Measurements from ENCODE around the gene NAB2.
A peak's percentile ranks its signal among the peaks of the same experiment; 100 is the strongest.

NAB2 gene

DNA sequence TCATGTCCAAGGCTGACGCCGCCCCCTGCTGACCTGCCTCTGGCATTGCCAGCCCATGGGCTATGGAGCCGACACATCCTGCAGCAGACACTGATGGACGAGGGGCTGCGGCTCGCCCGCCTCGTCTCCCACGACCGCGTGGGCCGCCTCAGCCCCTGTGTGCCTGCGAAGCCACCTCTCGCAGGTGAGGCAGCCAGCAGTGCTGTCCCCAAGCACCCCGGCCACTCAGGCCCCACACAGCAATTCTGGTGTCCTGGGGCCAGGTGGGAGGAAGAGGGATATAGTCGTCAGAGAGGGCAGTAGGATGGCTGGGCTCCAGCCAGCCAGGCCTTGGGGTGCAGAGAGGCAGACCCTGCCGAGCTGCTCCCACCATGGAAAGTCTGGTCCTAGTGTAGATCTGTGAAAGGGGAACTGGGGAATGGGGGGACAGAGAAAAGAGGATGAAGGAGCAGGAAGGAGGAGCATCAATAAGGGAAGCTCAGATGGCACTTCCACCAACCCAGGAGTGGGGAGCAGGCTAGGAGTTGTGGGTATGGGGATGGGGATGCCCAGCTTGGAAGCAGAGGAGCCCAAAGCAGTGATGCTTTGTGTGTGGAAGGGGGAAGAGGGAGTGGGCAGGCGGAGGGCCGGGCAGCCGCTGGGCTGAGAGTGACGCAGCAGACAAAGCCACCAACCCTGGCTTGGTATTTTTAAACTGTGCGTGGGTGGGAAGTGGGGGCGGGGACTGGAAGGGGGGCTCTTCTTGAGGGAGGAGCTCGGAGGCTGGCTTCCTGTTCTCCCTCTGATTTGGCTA lies 4.7 kb downstream of the NAB2 start (continued):
- no peak for TF ChIP-seq ZNF121 (tag by site-specific recombination; IDR thresholded peaks at IDR 0.05)
- peak; percentile 86 for TF ChIP-seq ZFHX2 (tag by site-specific recombination; conservative IDR thresholded peaks at IDR 0.05)
- TF ChIP-seq HOXD13 (CRISPR knock-in tag; IDR thresholded peaks at IDR 0.05; ENCODE audit: borderline replicate concordance), result no peak
- no peak for TF ChIP-seq GLIS1 (tag by site-specific recombination; IDR thresholded peaks at IDR 0.05)
- TF ChIP-seq, protein P1, sequence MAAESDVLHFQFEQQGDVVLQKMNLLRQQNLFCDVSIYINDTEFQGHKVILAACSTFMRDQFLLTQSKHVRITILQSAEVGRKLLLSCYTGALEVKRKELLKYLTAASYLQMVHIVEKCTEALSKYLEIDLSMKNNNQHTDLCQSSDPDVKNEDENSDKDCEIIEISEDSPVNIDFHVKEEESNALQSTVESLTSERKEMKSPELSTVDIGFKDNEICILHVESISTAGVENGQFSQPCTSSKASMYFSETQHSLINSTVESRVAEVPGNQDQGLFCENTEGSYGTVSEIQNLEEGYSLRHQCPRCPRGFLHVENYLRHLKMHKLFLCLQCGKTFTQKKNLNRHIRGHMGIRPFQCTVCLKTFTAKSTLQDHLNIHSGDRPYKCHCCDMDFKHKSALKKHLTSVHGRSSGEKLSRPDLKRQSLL (tag by site-specific recombination; IDR thresholded peaks at IDR 0.05), result peak; percentile 82
- TF ChIP-seq ZNF2 (tag by site-specific recombination; IDR thresholded peaks at IDR 0.05), result peak; percentile 46; the same call in 1 of the 2 replicates
- TF ChIP-seq GLI2 (tag by site-specific recombination; IDR thresholded peaks at IDR 0.05; ENCODE audit: borderline replicate concordance, low read depth), result no peak

DNA sequence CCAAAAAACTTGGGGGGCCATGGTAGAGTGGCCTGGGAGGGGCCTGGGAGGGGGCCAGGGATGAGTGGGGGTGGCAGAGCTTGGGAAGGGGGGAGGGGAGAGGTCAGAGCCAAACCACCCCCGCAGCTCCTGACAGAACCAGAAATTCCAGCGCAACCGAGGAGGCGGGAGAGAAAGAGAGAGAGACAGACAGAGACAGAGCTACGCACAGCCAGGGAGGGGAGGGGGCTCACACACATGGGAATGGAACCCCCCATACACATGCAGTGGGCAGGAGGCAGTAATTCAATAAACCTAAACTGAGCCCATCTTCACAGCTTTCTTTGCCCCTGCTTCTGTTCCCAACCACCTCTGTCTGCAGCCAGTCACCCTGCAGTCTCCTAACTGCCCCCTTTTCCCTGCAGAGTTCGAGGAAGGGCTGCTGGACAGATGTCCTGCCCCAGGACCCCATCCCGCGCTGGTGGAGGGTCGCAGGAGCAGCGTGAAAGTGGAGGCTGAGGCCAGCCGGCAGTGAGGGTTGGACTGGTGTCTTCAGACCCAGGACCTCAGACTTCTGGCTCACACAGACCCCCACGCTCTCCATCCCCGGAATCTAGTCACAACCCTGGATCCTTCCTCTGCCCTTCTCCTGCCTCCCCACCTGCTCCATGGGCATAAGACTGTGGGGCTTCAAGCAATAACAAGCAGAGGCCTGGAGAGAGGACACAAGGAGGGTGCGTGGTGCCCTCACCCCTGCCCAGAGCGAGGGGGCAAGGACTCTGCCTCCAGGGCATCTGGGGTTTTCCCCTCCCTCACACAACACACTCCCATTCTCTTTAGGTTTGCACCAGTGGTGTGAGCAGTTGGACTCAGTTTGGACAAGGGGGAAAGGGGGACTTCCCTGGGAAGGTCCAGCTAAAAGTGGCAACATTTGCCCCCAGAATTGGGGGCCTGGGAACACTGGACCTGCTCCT lies 5.6 kb downstream of the NAB2 start:
- no peak for TF ChIP-seq KLF7 (tag by site-specific recombination; IDR thresholded peaks at IDR 0.05; ENCODE audit: borderline replicate concordance)
- TF ChIP-seq ZIC2 (tag by site-specific recombination; IDR thresholded peaks at IDR 0.05), result no peak
- no peak for TF ChIP-seq ZNF366 (tag by site-specific recombination; conservative IDR thresholded peaks at IDR 0.05)
- no peak for TF ChIP-seq ZNF24 (tag by site-specific recombination; IDR thresholded peaks at IDR 0.05)
- peak; percentile 49; the same call in 1 of the 2 replicates for TF ChIP-seq ZFHX2 (tag by site-specific recombination; conservative IDR thresholded peaks at IDR 0.05)
- TF ChIP-seq, protein P2, sequence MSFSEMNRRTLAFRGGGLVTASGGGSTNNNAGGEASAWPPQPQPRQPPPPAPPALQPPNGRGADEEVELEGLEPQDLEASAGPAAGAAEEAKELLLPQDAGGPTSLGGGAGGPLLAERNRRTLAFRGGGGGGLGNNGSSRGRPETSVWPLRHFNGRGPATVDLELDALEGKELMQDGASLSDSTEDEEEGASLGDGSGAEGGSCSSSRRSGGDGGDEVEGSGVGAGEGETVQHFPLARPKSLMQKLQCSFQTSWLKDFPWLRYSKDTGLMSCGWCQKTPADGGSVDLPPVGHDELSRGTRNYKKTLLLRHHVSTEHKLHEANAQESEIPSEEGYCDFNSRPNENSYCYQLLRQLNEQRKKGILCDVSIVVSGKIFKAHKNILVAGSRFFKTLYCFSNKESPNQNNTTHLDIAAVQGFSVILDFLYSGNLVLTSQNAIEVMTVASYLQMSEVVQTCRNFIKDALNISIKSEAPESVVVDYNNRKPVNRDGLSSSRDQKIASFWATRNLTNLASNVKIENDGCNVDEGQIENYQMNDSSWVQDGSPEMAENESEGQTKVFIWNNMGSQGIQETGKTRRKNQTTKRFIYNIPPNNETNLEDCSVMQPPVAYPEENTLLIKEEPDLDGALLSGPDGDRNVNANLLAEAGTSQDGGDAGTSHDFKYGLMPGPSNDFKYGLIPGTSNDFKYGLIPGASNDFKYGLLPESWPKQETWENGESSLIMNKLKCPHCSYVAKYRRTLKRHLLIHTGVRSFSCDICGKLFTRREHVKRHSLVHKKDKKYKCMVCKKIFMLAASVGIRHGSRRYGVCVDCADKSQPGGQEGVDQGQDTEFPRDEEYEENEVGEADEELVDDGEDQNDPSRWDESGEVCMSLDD (tag by site-specific recombination; IDR thresholded peaks at IDR 0.05), result no peak
- no peak for TF ChIP-seq ZFP69B (tag by site-specific recombination; IDR thresholded peaks at IDR 0.05)
- peak; percentile 35; the same call in 1 of the 2 replicates for TF ChIP-seq ZNF600 (tag by site-specific recombination; IDR thresholded peaks at IDR 0.05)
- TF ChIP-seq, protein P1 (tag by site-specific recombination; IDR thresholded peaks at IDR 0.05), result no peak
- TF ChIP-seq, protein P3, sequence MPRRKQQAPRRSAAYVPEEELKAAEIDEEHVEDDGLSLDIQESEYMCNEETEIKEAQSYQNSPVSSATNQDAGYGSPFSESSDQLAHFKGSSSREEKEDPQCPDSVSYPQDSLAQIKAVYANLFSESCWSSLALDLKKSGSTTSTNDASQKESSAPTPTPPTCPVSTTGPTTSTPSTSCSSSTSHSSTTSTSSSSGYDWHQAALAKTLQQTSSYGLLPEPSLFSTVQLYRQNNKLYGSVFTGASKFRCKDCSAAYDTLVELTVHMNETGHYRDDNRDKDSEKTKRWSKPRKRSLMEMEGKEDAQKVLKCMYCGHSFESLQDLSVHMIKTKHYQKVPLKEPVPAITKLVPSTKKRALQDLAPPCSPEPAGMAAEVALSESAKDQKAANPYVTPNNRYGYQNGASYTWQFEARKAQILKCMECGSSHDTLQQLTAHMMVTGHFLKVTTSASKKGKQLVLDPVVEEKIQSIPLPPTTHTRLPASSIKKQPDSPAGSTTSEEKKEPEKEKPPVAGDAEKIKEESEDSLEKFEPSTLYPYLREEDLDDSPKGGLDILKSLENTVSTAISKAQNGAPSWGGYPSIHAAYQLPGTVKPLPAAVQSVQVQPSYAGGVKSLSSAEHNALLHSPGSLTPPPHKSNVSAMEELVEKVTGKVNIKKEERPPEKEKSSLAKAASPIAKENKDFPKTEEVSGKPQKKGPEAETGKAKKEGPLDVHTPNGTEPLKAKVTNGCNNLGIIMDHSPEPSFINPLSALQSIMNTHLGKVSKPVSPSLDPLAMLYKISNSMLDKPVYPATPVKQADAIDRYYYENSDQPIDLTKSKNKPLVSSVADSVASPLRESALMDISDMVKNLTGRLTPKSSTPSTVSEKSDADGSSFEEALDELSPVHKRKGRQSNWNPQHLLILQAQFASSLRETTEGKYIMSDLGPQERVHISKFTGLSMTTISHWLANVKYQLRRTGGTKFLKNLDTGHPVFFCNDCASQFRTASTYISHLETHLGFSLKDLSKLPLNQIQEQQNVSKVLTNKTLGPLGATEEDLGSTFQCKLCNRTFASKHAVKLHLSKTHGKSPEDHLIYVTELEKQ (tag by site-specific recombination; IDR thresholded peaks at IDR 0.05; ENCODE audit: borderline replicate concordance), result no peak
- no peak for TF ChIP-seq ZNF560 (tag by site-specific recombination; IDR thresholded peaks at IDR 0.05; ENCODE audit: borderline replicate concordance)
- no peak for TF ChIP-seq ZNF121 (tag by site-specific recombination; IDR thresholded peaks at IDR 0.05)
- no peak for TF ChIP-seq ZNF558 (tag by site-specific recombination; IDR thresholded peaks at IDR 0.05)
- ChIA-PET POLR2A (interaction anchor here (1.0 to 1.5 kb wide), 3 partner anchors 15 to 25 kb away, joined by 4 read pairs; partner anchors contain the start of genes NEMP1 and STAT6), CTCF (interaction anchor here (0.8 to 6.0 kb wide), 10 partner anchors 15 to 90 kb away, joined by 4 to 48 read pairs (median 13); partner anchors contain the start of genes NEMP1 and STAT6)
- no peaks in the 10 kb centered on the region for H3K9me3 ChIP-seq (ENCODE audit: control insufficient read depth, insufficient read depth, low read depth, low read length)
- H3K4me3 ChIP-seq (ENCODE audit: low read depth, low read length), result no peak overlapping the region
- H3K27ac ChIP-seq (ENCODE audit: extremely low read depth, low read depth, low read length), result no peak overlapping the region
- H3K36me3 ChIP-seq (ENCODE audit: control insufficient read depth in 2 of 2, insufficient read depth in 1 of 2, low read length in 2 of 2), result peaks cover 0 to 66% of the 10 kb centered on the region in 2 experiments; a peak in 1 of 3 replicates
- H3K4me1 ChIP-seq (ENCODE audit: control insufficient read depth, insufficient read depth, low read length), result peaks cover 3% of the 10 kb centered on the region; the same call in 1 of the 2 replicates
